GM12801 (cell line): ENCODE measurements around the gene ZNF785.

Experiments used
- TF ChIP-seq, protein P1 (sequence below): IDR thresholded peaks from one replicate; pipeline ENCODE4 v1.5.1; 2011; ENCODE audit warnings: control low read depth; ENCODE audit not compliant: insufficient read length; ENCODE audit errors: extremely low read depth

The ZNF785 gene

GRCh38 chr16:30621765-30622164 lies 36.3 kb upstream of the ZNF785 start:
- TF ChIP-seq, protein P1, sequence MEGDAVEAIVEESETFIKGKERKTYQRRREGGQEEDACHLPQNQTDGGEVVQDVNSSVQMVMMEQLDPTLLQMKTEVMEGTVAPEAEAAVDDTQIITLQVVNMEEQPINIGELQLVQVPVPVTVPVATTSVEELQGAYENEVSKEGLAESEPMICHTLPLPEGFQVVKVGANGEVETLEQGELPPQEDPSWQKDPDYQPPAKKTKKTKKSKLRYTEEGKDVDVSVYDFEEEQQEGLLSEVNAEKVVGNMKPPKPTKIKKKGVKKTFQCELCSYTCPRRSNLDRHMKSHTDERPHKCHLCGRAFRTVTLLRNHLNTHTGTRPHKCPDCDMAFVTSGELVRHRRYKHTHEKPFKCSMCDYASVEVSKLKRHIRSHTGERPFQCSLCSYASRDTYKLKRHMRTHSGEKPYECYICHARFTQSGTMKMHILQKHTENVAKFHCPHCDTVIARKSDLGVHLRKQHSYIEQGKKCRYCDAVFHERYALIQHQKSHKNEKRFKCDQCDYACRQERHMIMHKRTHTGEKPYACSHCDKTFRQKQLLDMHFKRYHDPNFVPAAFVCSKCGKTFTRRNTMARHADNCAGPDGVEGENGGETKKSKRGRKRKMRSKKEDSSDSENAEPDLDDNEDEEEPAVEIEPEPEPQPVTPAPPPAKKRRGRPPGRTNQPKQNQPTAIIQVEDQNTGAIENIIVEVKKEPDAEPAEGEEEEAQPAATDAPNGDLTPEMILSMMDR: no peak

- TF ChIP-seq, protein P1: no peak
Observed at GRCh38 chr16:30620169-30620568, 34.7 kb upstream of the ZNF785 start.

DNA sequence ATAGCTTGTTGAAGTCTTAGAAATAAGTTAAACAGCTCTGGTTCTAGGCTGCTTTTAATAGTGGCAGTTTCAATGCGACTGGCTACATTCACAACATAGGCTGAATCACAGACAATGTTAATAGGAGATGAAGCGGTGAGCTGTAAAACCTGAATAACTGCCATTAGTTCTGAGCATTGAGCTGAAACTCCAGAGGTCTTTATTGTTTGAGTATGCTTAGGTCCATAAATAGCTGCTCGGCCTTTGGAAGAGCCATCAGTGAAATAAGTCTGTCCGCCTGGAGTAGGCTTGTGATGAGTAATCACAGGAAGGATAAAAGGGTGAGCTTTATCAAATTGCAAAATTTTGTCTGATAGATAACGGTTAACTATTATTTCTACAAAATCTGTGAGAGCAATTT lies 34.1 kb upstream of the ZNF785 start:
- TF ChIP-seq, protein P1: no peak

- TF ChIP-seq, protein P1: no peak
Observed at GRCh38 chr16:30619202-30619601, 33.7 kb upstream of the ZNF785 start.

GRCh38 chr16:30615358-30616091 lies 30.0 kb upstream of the ZNF785 start:
- TF ChIP-seq, protein P1: no peak

GRCh38 chr16:30609926-30610839 lies 24.7 kb upstream of the ZNF785 start, which contains the start of gene ZNF689:
TSS of gene ZNF689 (minus strand) at chr16:30610389. CDS start at chr16:30610041, 348 bp downstream.
- TF ChIP-seq, protein P1: no peak
